ENCODE results near the gene SCG5. TPM values are rescaled to one million over a fixed set of nuclear protein-coding genes. Genes with fewer than 3 reads are reported as not detected.

Gene SCG5
- total and polyA plus RNA-seq, 2 donors (not counting 1 experiment from before 2014, with no cell fraction given) = 27.8 to 39.8 TPM

- Histone ChIP-seq H4K20me1 (ENCODE audit: control insufficient read depth, extremely low read depth, insufficient read depth, low read length) (no peaks in the 10 kb centered on the region), H3K9ac (ENCODE audit: insufficient read depth, low read length) (no peak overlapping the region), H3K79me2 (ENCODE audit: control insufficient read depth, insufficient read depth, low read length) (no peaks in the 10 kb centered on the region), H3K4me3 (replicated peaks in 1 of 4; ENCODE audit: control extremely low read depth in 1 of 4, insufficient read depth in 1 of 4, low read depth in 3 of 4, low read length in 4 of 4) (no peak overlapping the region), H3K36me3 (ENCODE audit: control insufficient read depth, insufficient read depth, low read length) (no peaks in the 10 kb centered on the region), H3K4me1 (ENCODE audit: control insufficient read depth, extremely low read depth, insufficient read depth, low read length) (peaks cover 12% of the 10 kb centered on the region), H3K4me2 (ENCODE audit: extremely low read depth, insufficient read depth, low read length) (no peak overlapping the region), H2AFZ (ENCODE audit: low read length) (no peak overlapping the region), H3K9me3 (ENCODE audit: control insufficient read depth, insufficient read depth, low read depth, low read length) (no peaks in the 10 kb centered on the region), H3K27ac (ENCODE audit: insufficient read depth, low read length) (peak overlapping the region; percentile 25), H3K27me3 (ENCODE audit: control insufficient read depth, insufficient read depth, low read length) (no peaks in the 10 kb centered on the region)
- peak in 1 of 2 donors; percentile 84 for DNase-seq (ENCODE audit: low read depth in 2 of 2)
- TF ChIP-seq EZH2 (IDR thresholded peaks at IDR 0.05; ENCODE audit: low read length, missing control alignments) (no peak), CTCF (conservative IDR thresholded peaks at IDR 0.05 in 1 of 2, IDR thresholded peaks at IDR 0.05 in 1 of 2; ENCODE audit: low read depth in 1 of 2, low read length in 2 of 2) (no peak)
These were observed 18.0 kb downstream of the SCG5 start for GRCh38 chr15:32659340-32660155.

GRCh38 chr15:32663671-32664070, 22.2 kb downstream of the SCG5 start:
- no peak overlapping the region for H2AFZ ChIP-seq (ENCODE audit: low read length)
- no peak for DNase-seq (ENCODE audit: low read depth in 2 of 2)
- no peaks in the 10 kb centered on the region for H4K20me1 ChIP-seq (ENCODE audit: control insufficient read depth, extremely low read depth, insufficient read depth, low read length)
- TF ChIP-seq EZH2 (IDR thresholded peaks at IDR 0.05; ENCODE audit: low read length, missing control alignments) (no peak), CTCF (conservative IDR thresholded peaks at IDR 0.05 in 1 of 2, IDR thresholded peaks at IDR 0.05 in 1 of 2; ENCODE audit: low read depth in 1 of 2, low read length in 2 of 2) (no peak)
- H3K9me3 ChIP-seq (ENCODE audit: control insufficient read depth, insufficient read depth, low read depth, low read length) = no peaks in the 10 kb centered on the region
- no peak overlapping the region for H3K9ac ChIP-seq (ENCODE audit: insufficient read depth, low read length)
- H3K4me3 ChIP-seq (replicated peaks in 1 of 4; ENCODE audit: control extremely low read depth in 1 of 4, insufficient read depth in 1 of 4, low read depth in 3 of 4, low read length in 4 of 4) = no peak overlapping the region
- H3K4me1 ChIP-seq (ENCODE audit: control insufficient read depth, extremely low read depth, insufficient read depth, low read length) = peaks cover 14% of the 10 kb centered on the region
- H3K27me3 ChIP-seq (ENCODE audit: control insufficient read depth, insufficient read depth, low read length) = no peaks in the 10 kb centered on the region
- H3K27ac ChIP-seq (ENCODE audit: insufficient read depth, low read length) = no peak overlapping the region
- no peaks in the 10 kb centered on the region for H3K79me2 ChIP-seq (ENCODE audit: control insufficient read depth, insufficient read depth, low read length)
- no peaks in the 10 kb centered on the region for H3K36me3 ChIP-seq (ENCODE audit: control insufficient read depth, insufficient read depth, low read length)
- no peak overlapping the region for H3K4me2 ChIP-seq (ENCODE audit: extremely low read depth, insufficient read depth, low read length)

- no peaks in the 10 kb centered on the region for H3K9me3 ChIP-seq (ENCODE audit: control insufficient read depth, insufficient read depth, low read depth, low read length)
- TF ChIP-seq EZH2 (IDR thresholded peaks at IDR 0.05; ENCODE audit: low read length, missing control alignments) (no peak), CTCF (conservative IDR thresholded peaks at IDR 0.05 in 1 of 2, IDR thresholded peaks at IDR 0.05 in 1 of 2; ENCODE audit: low read depth in 1 of 2, low read length in 2 of 2) (no peak)
- H3K4me2 ChIP-seq (ENCODE audit: extremely low read depth, insufficient read depth, low read length) = no peak overlapping the region
- no peaks in the 10 kb centered on the region for H3K36me3 ChIP-seq (ENCODE audit: control insufficient read depth, insufficient read depth, low read length)
- H3K27me3 ChIP-seq (ENCODE audit: control insufficient read depth, insufficient read depth, low read length) = no peaks in the 10 kb centered on the region
- no peak for DNase-seq (ENCODE audit: low read depth in 2 of 2)
- no peaks in the 10 kb centered on the region for H4K20me1 ChIP-seq (ENCODE audit: control insufficient read depth, extremely low read depth, insufficient read depth, low read length)
- no peak overlapping the region for H3K4me3 ChIP-seq (replicated peaks in 1 of 4; ENCODE audit: control extremely low read depth in 1 of 4, insufficient read depth in 1 of 4, low read depth in 3 of 4, low read length in 4 of 4)
- H3K4me1 ChIP-seq (ENCODE audit: control insufficient read depth, extremely low read depth, insufficient read depth, low read length) = peaks cover 10% of the 10 kb centered on the region
- H2AFZ ChIP-seq (ENCODE audit: low read length) = no peak overlapping the region
- H3K9ac ChIP-seq (ENCODE audit: insufficient read depth, low read length) = no peak overlapping the region
- no peaks in the 10 kb centered on the region for H3K79me2 ChIP-seq (ENCODE audit: control insufficient read depth, insufficient read depth, low read length)
- H3K27ac ChIP-seq (ENCODE audit: insufficient read depth, low read length) = no peak overlapping the region
These were observed 23.3 kb downstream of the SCG5 start for GRCh38 chr15:32664796-32665195.
